Endometrium (tissue), 2 donors: ENCODE results near the gene IDUA.

ENCODE experiments used
- FAIRE-seq: peaks from 2 replicates; lab custom pipeline; 2012; peaks lifted over from hg19 to GRCh38; lab: Jason Lieb, UNC
- donor health status: control.
- donor health status: control.

The IDUA gene

GRCh38 chr4:956531-957230, 30.2 kb upstream of the IDUA start:
- FAIRE-seq: no peak

GRCh38 chr4:957231-957580, 29.6 kb upstream of the IDUA start:
- FAIRE-seq: no peak

GRCh38 chr4:957581-958313, 29.1 kb upstream of the IDUA start:
- FAIRE-seq: no peak

GRCh38 chr4:958314-958665, 28.6 kb upstream of the IDUA start:
- no peak for FAIRE-seq

GRCh38 chr4:958696-959337, 28.0 kb upstream of the IDUA start:
- FAIRE-seq: no peak

DNA sequence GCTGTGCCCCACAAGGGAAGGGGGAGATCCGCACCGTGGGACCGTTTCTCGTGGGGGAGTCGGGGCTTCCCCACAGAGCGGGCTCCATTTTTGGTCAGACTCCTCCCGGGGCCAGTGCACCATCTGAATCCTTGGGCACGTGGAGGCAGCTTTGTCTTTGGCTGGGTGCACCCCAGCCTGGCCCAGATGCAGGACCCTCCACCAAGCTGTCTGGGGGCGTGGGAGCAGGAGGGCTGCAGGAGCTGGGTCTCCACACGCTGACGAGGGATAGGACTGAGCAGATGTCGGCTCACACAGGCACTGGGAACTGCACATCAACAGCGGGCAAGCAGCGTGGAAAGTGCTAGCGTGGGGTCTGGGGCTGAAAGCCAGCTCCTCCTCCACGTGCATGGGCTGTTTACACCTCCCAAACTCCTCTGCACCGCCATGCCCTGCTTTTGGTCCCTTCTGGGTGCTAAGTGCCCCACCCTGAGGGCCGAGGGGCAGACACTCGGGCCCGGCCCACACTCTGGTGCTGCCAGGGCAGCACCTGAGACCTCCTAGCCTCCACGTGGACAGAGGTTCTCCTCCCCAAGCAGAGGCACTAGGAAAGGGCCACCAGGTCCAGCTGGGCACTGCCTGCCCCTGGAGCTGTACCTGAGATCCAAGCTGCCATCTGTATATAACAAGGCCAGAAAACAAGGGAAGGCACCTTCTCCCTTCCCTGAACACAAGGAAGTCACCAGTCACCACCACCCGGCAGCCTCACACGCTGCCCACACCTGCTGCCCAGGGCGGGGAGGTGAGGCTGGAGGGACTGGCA, 27.3 kb upstream of the IDUA start:
- FAIRE-seq: no peak

GRCh38 chr4:960140-960635, 26.7 kb upstream of the IDUA start:
- FAIRE-seq: no peak

GRCh38 chr4:960636-961350, 26.1 kb upstream of the IDUA start:
- no peak for FAIRE-seq

DNA sequence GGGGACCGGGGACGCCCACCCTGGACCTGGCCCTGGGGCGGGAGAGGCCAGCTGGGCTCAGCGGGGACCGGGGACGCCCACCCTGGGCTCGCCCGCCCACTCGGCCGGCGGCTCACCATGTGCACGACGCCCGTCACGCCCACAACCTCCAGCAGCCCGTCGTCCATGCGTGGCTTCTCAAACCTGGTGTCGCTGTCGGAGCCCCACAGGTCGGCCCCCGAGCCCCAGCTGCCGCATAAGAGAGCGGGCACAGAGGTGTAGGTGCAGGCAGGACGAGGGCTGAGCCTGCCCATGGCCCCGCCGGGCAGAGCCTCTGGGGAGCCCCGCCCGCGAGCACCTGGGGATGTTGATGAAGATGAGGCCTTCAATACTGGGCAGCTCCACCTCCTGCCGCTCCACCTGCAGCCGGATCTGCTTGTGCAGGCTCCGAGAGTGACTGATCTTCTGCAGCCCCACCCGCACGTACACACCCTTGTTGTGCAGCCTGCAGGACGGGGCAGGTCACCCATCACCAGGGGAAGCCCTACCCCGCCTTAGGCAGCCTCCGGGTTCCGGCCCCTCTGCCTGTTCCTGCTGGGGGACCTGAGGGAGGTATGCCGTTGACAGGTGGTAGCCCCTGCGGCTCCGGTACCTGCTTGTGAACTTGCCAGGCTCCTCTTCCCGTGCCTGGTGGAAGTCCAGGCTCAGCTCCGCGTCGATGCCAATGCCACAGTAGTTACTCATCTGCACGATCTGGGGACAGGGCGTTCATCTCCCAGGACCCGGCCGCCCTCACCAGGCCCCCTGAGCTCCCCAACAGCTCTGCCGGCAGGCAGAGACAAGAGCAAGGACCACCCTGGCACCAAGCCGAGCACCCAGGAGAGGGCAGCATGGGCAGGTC, 25.3 kb upstream of the IDUA start:
- no peak for FAIRE-seq

DNA sequence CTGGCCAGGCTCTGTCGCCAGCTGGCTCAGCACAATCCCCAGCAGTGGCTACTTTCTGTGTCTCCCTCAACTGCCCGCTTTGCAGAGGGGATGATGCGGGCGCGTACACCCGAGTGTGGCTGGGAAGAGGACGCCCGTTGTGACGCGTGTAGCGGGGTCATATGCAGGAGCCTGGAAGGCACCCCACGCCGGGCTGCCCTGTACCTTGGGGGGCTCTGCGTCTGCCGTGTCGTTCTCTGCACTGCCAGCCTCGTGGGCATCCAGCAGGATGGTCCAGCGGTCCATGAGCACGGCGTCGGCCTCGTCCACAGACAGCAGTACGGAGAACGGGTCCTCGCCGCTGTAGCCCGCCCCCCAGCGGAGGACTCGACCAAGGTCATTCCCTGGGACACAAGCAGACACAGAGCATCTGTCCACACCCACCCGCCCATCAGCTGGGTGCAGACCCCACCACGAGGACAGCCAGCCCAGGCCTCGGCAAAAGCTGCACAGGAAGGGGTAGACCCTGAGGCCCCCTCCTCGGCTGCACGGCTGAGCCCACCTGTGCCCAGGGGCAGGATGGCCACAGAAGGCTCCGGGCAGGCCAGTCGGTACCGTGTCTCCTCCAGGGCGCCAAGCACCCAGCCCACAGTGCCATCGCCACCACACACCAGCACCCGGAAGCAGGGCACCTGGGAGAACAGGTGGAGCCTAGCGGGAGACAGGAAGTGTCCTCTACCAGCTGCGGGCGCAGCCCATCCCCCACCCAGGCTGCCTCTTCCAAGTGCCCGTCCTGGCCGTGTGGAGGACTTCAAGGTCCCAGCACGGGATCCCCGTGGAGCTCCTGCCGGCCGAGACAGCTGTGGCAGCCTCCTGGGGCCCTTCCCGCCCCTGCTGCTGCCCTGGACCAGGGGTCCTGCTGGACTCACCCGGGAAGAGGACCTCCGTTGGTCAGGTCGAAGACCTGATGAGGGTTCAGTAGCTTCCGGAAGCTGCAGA, 24.3 kb upstream of the IDUA start:
- FAIRE-seq: no peak

DNA sequence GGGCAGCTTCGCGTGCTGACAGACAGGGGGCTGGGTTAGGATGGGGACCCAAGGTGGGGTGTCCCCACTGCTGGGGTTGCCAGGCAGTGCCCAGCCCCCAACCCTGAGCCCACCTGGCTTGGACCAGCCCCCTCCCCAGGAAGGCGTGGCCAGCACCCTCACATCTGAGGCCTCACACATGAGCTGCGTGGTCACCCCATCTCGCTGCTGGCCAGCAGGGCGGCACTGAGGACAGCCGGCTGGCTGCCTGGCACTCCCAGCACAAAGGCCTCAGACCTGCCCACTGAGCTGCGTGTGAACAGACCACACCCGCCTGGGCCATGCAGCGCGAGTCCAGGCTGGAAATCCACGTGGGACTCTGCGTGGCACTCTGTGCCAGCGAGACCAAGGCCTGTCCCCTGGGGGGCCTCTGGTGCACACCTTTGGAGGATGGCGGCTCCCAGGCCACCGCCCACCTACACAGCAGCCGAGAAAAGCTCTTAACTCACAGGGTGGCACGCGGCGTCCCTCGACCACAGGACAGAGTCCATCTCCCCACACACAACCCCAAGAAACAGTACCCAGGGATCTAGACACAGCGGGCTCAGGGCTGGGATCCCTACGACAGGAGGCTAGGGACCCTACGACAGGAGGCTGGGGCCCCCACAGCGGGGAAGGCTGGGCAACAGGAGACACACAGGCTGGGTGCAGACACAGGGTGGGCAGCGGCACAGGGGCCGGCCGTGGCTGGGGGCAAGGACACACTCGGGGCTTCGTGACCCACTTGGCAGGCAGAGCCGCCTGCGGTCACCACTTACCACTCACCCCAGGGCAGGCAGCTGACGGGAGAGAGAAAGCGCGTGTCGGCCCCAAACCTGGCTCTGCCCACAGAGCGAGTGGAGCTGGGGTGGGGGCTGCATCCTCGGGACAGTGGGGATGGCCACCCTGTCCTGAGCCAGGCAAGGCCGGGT, 23.3 kb upstream of the IDUA start:
- FAIRE-seq: no peak

- FAIRE-seq: no peak
These were observed 22.4 kb upstream of the IDUA start for GRCh38 chr4:964346-965025.

GRCh38 chr4:965048-965765, 21.6 kb upstream of the IDUA start:
- no peak for FAIRE-seq

- no peak for FAIRE-seq
These were observed 21.1 kb upstream of the IDUA start for GRCh38 chr4:965766-966134.

DNA sequence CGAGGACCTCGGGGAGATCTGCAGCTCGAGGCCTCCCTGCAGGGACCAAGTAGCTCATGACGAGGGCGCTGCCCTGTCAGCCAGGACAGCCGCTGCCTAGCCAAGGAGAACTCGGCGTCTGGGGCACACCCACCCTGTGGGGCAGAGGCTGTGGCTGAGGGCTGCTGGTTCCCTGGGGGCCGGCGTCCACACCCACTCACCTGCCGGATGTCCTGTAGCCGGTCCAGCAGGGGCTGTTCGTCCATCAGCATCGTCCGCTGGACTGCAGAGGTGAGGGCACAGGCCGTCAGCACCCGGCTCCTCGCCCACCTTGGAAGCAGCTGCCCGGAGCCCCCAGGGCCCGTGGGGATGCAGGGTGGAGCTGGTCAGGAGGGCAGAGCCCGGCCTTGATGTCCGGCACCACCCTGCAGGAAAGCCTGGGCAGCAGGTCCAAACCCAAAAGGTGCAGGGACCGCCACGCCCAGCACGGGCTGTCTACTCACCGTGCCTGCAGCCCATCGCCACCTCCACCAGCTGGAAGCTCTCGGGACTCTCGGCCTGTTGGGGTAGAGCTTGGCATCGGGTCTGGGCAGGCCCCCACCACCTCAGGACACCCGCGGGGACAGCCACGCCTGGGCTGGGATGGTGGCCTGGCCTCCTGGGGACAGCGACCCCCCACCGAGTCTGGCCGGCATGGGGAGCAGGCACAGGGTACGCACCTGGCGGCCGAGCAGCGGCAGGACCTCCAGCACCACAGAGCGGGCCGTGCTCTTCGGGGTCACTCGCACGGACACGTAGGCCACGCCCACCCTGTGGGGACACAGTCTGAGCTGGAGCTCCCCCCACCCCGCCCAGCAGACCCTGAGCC, 20.4 kb upstream of the IDUA start:
- FAIRE-seq: no peak
